GM10248 (cell line): ENCODE measurements around the gene TMEM106B.
A peak's percentile ranks its signal among the peaks of the same experiment; 100 is the strongest.
"Not testable (repeated sequence)": the region's sequence is repeated elsewhere in the genome, so short reads cannot be mapped to it uniquely, and the experiment has no call there.

ENCODE experiments used
- CTCF ChIA-PET: fragments of 300-600 bp; sonication (Branson Sonifier 250); formaldehyde crosslinking; extraction: SDS; loops from one replicate; lab custom pipeline; 2021; ENCODE audit warnings: antibody characterized with exemption; lab: Yijun Ruan, JAX
- POLR2A ChIA-PET: fragments of 350-650 bp; sonication (Branson Sonifier 250); formaldehyde crosslinking; extraction: SDS; loops from one replicate; lab custom pipeline; 2020; ENCODE audit warnings: antibody characterized with exemption; lab: Yijun Ruan, JAX
- DNase-seq: peaks from one replicate; pipeline ENCODE4 v3.0.0; 2012; ENCODE audit errors: extremely low spot score
- CTCF ChIP-seq: IDR thresholded peaks from 2 replicates; pipeline ENCODE4 v1.5.1; 2012; ENCODE audit warnings: mild to moderate bottlenecking, low read depth; ENCODE audit errors: extremely low read depth, missing control alignments, control extremely low read depth

The TMEM106B gene

GRCh38 chr7:12211054-12211710 lies at the start of gene TMEM106B:
TSS of gene TMEM106B (plus strand) at chr7:12211294. CDS start at chr7:12214811, 3,517 bp downstream.
- ChIA-PET POLR2A (interaction anchor here (0.5 kb wide), 1 partner anchor 355 kb away, joined by 3 read pairs; no protein-coding TSS in a partner anchor), CTCF (interaction anchor here (0.7 to 1.5 kb wide), 4 partner anchors 12 to 47 kb away, joined by 3 to 5 read pairs (median 4); no protein-coding TSS in a partner anchor)
- peak; percentile 27 for TF ChIP-seq CTCF
- DNase-seq = peak; percentile 91

- TF ChIP-seq CTCF = no peak
- ChIA-PET POLR2A (no interaction called here), CTCF (no interaction called here)
- DNase-seq = no peak
These were observed 48.5 kb upstream of the TMEM106B start for GRCh38 chr7:12162415-12163113.

DNA sequence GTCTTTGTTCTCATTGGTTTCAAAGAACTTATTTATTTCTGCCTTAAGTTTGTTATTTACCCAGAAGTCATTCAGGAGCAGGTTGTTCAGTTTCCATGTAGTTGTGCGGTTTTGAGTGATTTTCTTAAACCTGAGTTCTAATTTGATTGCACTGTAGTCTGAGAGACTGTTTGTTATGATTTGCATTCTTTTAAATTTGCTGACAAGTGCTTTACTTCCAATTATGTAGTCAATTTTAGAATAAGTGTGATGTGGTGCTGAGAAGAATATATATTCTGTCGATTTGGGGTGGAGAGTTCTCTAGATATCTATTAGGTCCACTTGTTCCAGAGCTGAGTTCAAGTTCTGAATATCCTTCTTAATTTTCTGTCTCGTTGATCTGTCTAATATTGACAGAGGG lies 43.0 kb upstream of the TMEM106B start:
- CTCF ChIA-PET, DNase-seq, POLR2A ChIA-PET: not testable (repeated sequence)

DNA sequence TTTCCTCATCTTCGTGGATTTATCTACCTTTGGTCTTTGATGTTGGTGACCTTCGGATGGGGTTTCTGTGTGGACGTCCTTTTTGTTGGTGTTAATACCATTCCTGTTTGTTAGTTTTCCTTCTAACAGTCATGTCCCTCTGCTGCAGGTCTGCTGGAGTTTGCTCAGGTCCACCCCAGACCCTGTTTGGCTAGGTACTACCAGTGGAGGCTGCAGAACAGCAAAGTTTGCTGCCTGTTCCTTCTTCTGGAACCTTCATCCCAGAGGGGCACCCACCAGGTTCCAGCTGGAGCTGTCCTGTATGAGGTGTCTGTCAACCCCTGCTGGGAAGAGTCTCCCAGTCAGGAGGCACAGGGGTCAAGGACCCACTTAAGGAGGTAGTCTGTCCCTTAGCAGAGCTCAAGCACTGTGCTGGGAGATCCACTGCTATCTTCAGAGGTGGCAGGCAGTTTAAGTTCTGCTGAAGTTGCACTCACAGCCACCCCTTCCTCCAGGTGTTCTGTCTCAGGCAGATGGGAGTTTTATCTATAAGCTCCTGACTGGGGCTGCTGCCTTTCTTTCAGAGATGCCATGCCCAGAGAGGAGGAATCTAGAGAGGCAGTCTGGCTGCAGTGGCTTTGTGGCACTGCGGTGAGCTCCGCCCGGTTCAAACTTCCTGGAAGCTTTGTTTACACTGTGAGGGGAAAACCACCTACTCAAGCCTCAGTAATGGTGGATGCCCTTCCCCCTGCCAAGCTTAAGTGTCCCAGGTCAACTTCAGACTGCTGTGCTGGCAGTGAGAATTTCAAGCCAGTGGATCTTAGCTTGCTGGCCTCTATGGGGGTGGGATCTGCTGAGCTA lies 40.9 kb upstream of the TMEM106B start:
- POLR2A ChIA-PET, DNase-seq, CTCF ChIA-PET: not testable (repeated sequence)

DNA sequence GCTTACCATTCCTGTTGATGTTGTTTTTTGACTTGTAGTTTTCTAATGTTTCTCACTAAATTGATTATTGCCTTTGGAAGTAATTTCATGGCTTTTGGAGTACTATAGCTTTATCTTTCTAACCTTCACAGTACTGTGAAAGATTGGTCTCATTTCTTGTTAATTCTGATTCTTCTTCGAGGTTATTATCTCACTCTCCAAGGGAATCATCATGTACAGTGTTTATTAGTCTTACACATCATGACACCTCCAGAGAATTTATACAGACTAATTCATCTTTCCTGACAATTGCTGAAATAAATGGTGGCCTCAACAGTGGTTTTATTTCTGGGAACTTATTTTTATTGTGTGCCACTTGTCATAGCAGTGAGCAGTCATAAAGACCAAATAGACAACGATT lies 37.4 kb upstream of the TMEM106B start:
- POLR2A ChIA-PET = no interaction called here
- DNase-seq = no peak
- CTCF ChIA-PET = no interaction called here
- no peak for TF ChIP-seq CTCF

GRCh38 chr7:12174931-12175330 lies 36.2 kb upstream of the TMEM106B start:
- DNase-seq = no peak
- ChIA-PET POLR2A (no interaction called here), CTCF (interaction anchor here (1.5 kb wide), 1 partner anchor 12 kb away, joined by 4 read pairs; no protein-coding TSS in a partner anchor)
- TF ChIP-seq CTCF = no peak

- POLR2A ChIA-PET = no interaction called here
- CTCF ChIA-PET = no interaction called here
- TF ChIP-seq CTCF = no peak
- no peak for DNase-seq
These were observed 32.8 kb upstream of the TMEM106B start for GRCh38 chr7:12178317-12178716.
